ENCODE measurements around the gene KRT5. TPM values are rescaled to one million over a fixed set of nuclear protein-coding genes. Genes with fewer than 3 reads are reported as not detected.

The KRT5 gene
- total and polyA plus RNA-seq, 4 donors = 15.8 to 49.4 (median 33.7) TPM

- Histone ChIP-seq H3K9me3 (ENCODE audit: control insufficient read depth in 4 of 4, insufficient read depth in 3 of 4, low read length in 3 of 4) (no peaks in the 10 kb centered on the region), H3K27ac (ENCODE audit: low read depth in 1 of 2, low read length in 1 of 2) (no peak overlapping the region), H3K4me1 (ENCODE audit: control insufficient read depth in 5 of 5, insufficient read depth in 5 of 5, low read length in 5 of 5) (peaks cover 0 to 3% (median 0%) of the 10 kb centered on the region in 5 donors), H3K27me3 (ENCODE audit: control insufficient read depth in 3 of 3, insufficient read depth in 3 of 3, low read length in 2 of 3) (peaks cover 0 to 8% (median 0%) of the 10 kb centered on the region in 3 donors), H3K4me3 (no peak overlapping the region), H3K9ac (ENCODE audit: insufficient read depth in 1 of 2, low read length in 2 of 2) (no peak overlapping the region), H3K36me3 (ENCODE audit: control insufficient read depth in 4 of 4, insufficient read depth in 4 of 4, low read length in 4 of 4) (no peaks in the 10 kb centered on the region)
- ATAC-seq (ENCODE audit: insufficient read depth, low FRiP score) (no peak), DNase-seq (no peak)
- 59 to 81% methylated on average over 2 of the region's 2 CpGs for WGBS, 2 donors
- no peak for TF ChIP-seq CTCF (IDR thresholded peaks at IDR 0.05; ENCODE audit: control extremely low read depth, extremely low read depth)
These were observed 24.1 kb downstream of the KRT5 start for GRCh38 chr12:52496054-52496453.

GRCh38 chr12:52495389-52495788 is 24.8 kb downstream of the KRT5 start:
- 43 to 49% methylated on average over 3 of the region's 3 CpGs for WGBS, 2 donors
- Histone ChIP-seq H3K27me3 (ENCODE audit: control insufficient read depth in 3 of 3, insufficient read depth in 3 of 3, low read length in 2 of 3) (peaks cover 0 to 8% (median 0%) of the 10 kb centered on the region in 3 donors), H3K4me1 (ENCODE audit: control insufficient read depth in 5 of 5, insufficient read depth in 5 of 5, low read length in 5 of 5) (peaks cover 0 to 3% (median 0%) of the 10 kb centered on the region in 5 donors), H3K9ac (ENCODE audit: insufficient read depth in 1 of 2, low read length in 2 of 2) (no peak overlapping the region), H3K36me3 (ENCODE audit: control insufficient read depth in 4 of 4, insufficient read depth in 4 of 4, low read length in 4 of 4) (no peaks in the 10 kb centered on the region), H3K27ac (ENCODE audit: low read depth in 1 of 2, low read length in 1 of 2) (no peak overlapping the region), H3K4me3 (no peak overlapping the region), H3K9me3 (ENCODE audit: control insufficient read depth in 4 of 4, insufficient read depth in 3 of 4, low read length in 3 of 4) (no peaks in the 10 kb centered on the region)
- no peak for ATAC-seq (ENCODE audit: insufficient read depth, low FRiP score)
- DNase-seq = peak in 1 of 3 donors; percentile 2
- no peak for TF ChIP-seq CTCF (IDR thresholded peaks at IDR 0.05; ENCODE audit: control extremely low read depth, extremely low read depth)

- peak; percentile 71 for ATAC-seq (ENCODE audit: insufficient read depth, low FRiP score)
- Histone ChIP-seq H3K36me3 (ENCODE audit: control insufficient read depth in 4 of 4, insufficient read depth in 4 of 4, low read length in 4 of 4) (no peaks in the 10 kb centered on the region), H3K27ac (ENCODE audit: low read depth in 1 of 2, low read length in 1 of 2) (no peak overlapping the region), H3K27me3 (ENCODE audit: control insufficient read depth in 3 of 3, insufficient read depth in 3 of 3, low read length in 2 of 3) (peaks cover 0 to 10% (median 0%) of the 10 kb centered on the region in 3 donors), H3K4me3 (no peak overlapping the region), H3K9me3 (ENCODE audit: control insufficient read depth in 4 of 4, insufficient read depth in 3 of 4, low read length in 3 of 4) (no peaks in the 10 kb centered on the region), H3K9ac (ENCODE audit: insufficient read depth in 1 of 2, low read length in 2 of 2) (no peak overlapping the region), H3K4me1 (ENCODE audit: control insufficient read depth in 5 of 5, insufficient read depth in 5 of 5, low read length in 5 of 5) (peaks cover 0 to 3% (median 0%) of the 10 kb centered on the region in 5 donors)
- TF ChIP-seq CTCF (IDR thresholded peaks at IDR 0.05; ENCODE audit: control extremely low read depth, extremely low read depth) = no peak
- DNase-seq = peak in 1 of 3 donors; percentile 4
- WGBS, 2 donors = 33% methylated on average over 4 of the region's 4 CpGs
These were observed 25.7 kb downstream of the KRT5 start for GRCh38 chr12:52494518-52494917.

GRCh38 chr12:52494100-52494499 is 26.1 kb downstream of the KRT5 start:
- Histone ChIP-seq H3K27me3 (ENCODE audit: control insufficient read depth in 3 of 3, insufficient read depth in 3 of 3, low read length in 2 of 3) (peaks cover 0 to 10% (median 0%) of the 10 kb centered on the region in 3 donors), H3K9ac (ENCODE audit: insufficient read depth in 1 of 2, low read length in 2 of 2) (no peak overlapping the region), H3K4me1 (ENCODE audit: control insufficient read depth in 5 of 5, insufficient read depth in 5 of 5, low read length in 5 of 5) (peaks cover 0 to 3% (median 0%) of the 10 kb centered on the region in 5 donors), H3K4me3 (no peak overlapping the region), H3K9me3 (ENCODE audit: control insufficient read depth in 4 of 4, insufficient read depth in 3 of 4, low read length in 3 of 4) (no peaks in the 10 kb centered on the region), H3K27ac (ENCODE audit: low read depth in 1 of 2, low read length in 1 of 2) (no peak overlapping the region), H3K36me3 (ENCODE audit: control insufficient read depth in 4 of 4, insufficient read depth in 4 of 4, low read length in 4 of 4) (no peaks in the 10 kb centered on the region)
- no peak for TF ChIP-seq CTCF (IDR thresholded peaks at IDR 0.05; ENCODE audit: control extremely low read depth, extremely low read depth)
- ATAC-seq (ENCODE audit: insufficient read depth, low FRiP score) = no peak
- 84 to 86% methylated on average over 1 of the region's 1 CpG for whole genome bisulfite sequencing, 2 donors
- DNase-seq = no peak

Measured in lung (tissue), 12 donors.